HepG2 (cell line): ENCODE results near the gene TSPAN18. TPM values are rescaled to one million over a fixed set of nuclear protein-coding genes. Genes with fewer than 3 reads are reported as not detected.

Source experiments
- ATAC-seq: fragments of 200-7000 bp; cut with Tn5 transposase; 3 replicates; pipeline ENCODE4 v1.9.1; 2020; ENCODE audit warnings: mild to moderate bottlenecking, moderate library complexity
- BruUV-seq: library from RNA; stranded (reverse); fragments of 400-500 nt; replicated peaks from 2 replicates; lab custom pipeline; 2021; lab: Mats Ljungman, UMichigan
- CTCF ChIA-PET: fragments of 300-600 bp; formaldehyde crosslinking; extraction: SDS; loops from one replicate; lab custom pipeline; 2021; ENCODE audit warnings: low total read pairs, inconsistent platforms, low intra/inter-chr PET ratio; lab: Yijun Ruan, JAX
- POLR2A ChIA-PET: fragments of 350-600 bp; sonication (Branson Sonifier 250); formaldehyde crosslinking; loops from one replicate; lab custom pipeline; 2020; ENCODE audit warnings: antibody characterized with exemption, inconsistent platforms; lab: Yijun Ruan, JAX
- DNase-seq: peaks from one replicate; pipeline ENCODE4 v3.0.0-alpha.2; 2015; ENCODE audit warnings: low spot score
- FAIRE-seq: peaks from 3 replicates; lab custom pipeline; 2011; peaks lifted over from hg19 to GRCh38; lab: Jason Lieb, UNC
- H2AFZ ChIP-seq: one replicate; pipeline ENCODE4 v1.6.1; 2011; ENCODE audit warnings: low read length, inconsistent platforms
- H3K27ac ChIP-seq: fragments of 300-600 bp; 3 replicates; pipeline ENCODE4 v1.8.0; 2011; ENCODE audit warnings: mixed run types, mild to moderate bottlenecking, mixed read lengths, low read length, inconsistent platforms; ENCODE audit not compliant: insufficient read depth; ENCODE audit errors: extremely low read length
- H3K27me3 ChIP-seq, 2 experiments: fragments of 200-600 bp in 1 of 2; 2 replicates in 1 of 2; 3 replicates in 1 of 2; pipeline versions ENCODE4 v1.6.0 to v1.8.0; 2011; ENCODE audit warnings: low read length in 2 of 2, mild to moderate bottlenecking in 2 of 2, moderate library complexity in 2 of 2, inconsistent platforms in 1 of 2; ENCODE audit not compliant: insufficient read depth in 2 of 2, control insufficient read depth in 1 of 2
- H3K36me3 ChIP-seq, 2 experiments: fragments of 200-600 bp in 1 of 2; replicated peaks in 1 of 2; 2 replicates in 1 of 2; 3 replicates in 1 of 2; pipeline versions ENCODE4 v1.5.1 to v1.8.0; 2011; ENCODE audit warnings: low read length in 2 of 2, inconsistent platforms in 1 of 2; ENCODE audit not compliant: insufficient read depth in 2 of 2, control insufficient read depth in 1 of 2
- H3K4me1 ChIP-seq: 2 replicates; pipeline ENCODE4 v1.5.1; 2012; ENCODE audit warnings: low read length, inconsistent platforms; ENCODE audit not compliant: insufficient read depth
- H3K4me2 ChIP-seq: 2 replicates; pipeline ENCODE4 v1.6.0; 2011; ENCODE audit warnings: low read depth, low read length, inconsistent platforms
- H3K4me3 ChIP-seq, 3 experiments: fragments of 200-600 bp in 1 of 3; sonication (generic), shearing (Covaris generic) in 1 of 3; replicated peaks in 1 of 3; 2 replicates each; pipeline ENCODE4 v1.5.1; 2011 to 2016; ENCODE audit warnings: low read length in 3 of 3, inconsistent platforms in 2 of 3, low read depth in 2 of 3, mild to moderate bottlenecking in 2 of 3, control low read depth in 1 of 3, mixed read lengths in 1 of 3; ENCODE audit not compliant: insufficient read depth in 1 of 3
- H3K79me2 ChIP-seq: one replicate; pipeline ENCODE4 v1.6.1; 2011; ENCODE audit warnings: low read length, inconsistent platforms; ENCODE audit not compliant: insufficient read depth
- H3K9ac ChIP-seq: 2 replicates; pipeline ENCODE4 v1.6.0; 2011; ENCODE audit warnings: mild to moderate bottlenecking, low read depth, low read length, inconsistent platforms; ENCODE audit not compliant: insufficient read depth
- H3K9me3 ChIP-seq: 2 replicates; pipeline ENCODE4 v1.5.1; 2012; ENCODE audit warnings: mild to moderate bottlenecking, low read length
- H4K20me1 ChIP-seq: 2 replicates; pipeline ENCODE4 v1.6.0; 2011; ENCODE audit warnings: inconsistent platforms, mild to moderate bottlenecking, low read length, moderate library complexity; ENCODE audit not compliant: insufficient read depth
- ATM ChIP-seq: fragments of 450-650 bp; IDR thresholded peaks from 2 replicates; pipeline ENCODE4 v1.7.1; 2017; ENCODE audit warnings: mild to moderate bottlenecking, borderline replicate concordance
- ELK4 ChIP-seq: sonication (generic); formaldehyde crosslinking; IDR thresholded peaks from 2 replicates; pipeline ENCODE4 v1.9.0; 2021; ENCODE audit warnings: missing genetic modification reagents, borderline replicate concordance
- RCOR2 ChIP-seq: IDR thresholded peaks from 2 replicates; pipeline ENCODE4 v1.6.1; 2016; ENCODE audit warnings: missing biosample characterization, missing genetic modification reagents
- ZBTB38 ChIP-seq: sonication (generic); formaldehyde crosslinking; IDR thresholded peaks from 2 replicates; pipeline ENCODE4 v1.5.1; 2020; ENCODE audit warnings: mild to moderate bottlenecking, missing genetic modification reagents
- ZFX ChIP-seq: sonication (generic); formaldehyde crosslinking; IDR thresholded peaks from 2 replicates; pipeline ENCODE4 v1.4.0; 2020; ENCODE audit warnings: mild to moderate bottlenecking, low read depth, missing genetic modification reagents, moderate library complexity
- ZNF44 ChIP-seq: sonication (generic); formaldehyde crosslinking; IDR thresholded peaks from 2 replicates; pipeline ENCODE4 v1.5.1; 2020; ENCODE audit warnings: mild to moderate bottlenecking, missing genetic modification reagents
- ZNF512 ChIP-seq: sonication (generic); formaldehyde crosslinking; IDR thresholded peaks from 2 replicates; pipeline ENCODE4 v1.4.0; 2020; ENCODE audit warnings: mild to moderate bottlenecking, missing genetic modification reagents
- ZNF572 ChIP-seq: sonication (generic); formaldehyde crosslinking; IDR thresholded peaks from 2 replicates; pipeline ENCODE4 v1.5.1; 2020; ENCODE audit warnings: mild to moderate bottlenecking, missing genetic modification reagents
- WGBS: methylation state at CpG from one replicate; pipeline ENCODE4 v1.1.6; 2017; ENCODE audit warnings: low lambda C conversion rate; 5-methylcytosine and 5-hydroxymethylcytosine counted together
- in situ Hi-C: cut with HindIII; loops from 2 replicates; pipeline ENCODE4 v1.10.0; 2017; ENCODE audit warnings: low pct_unique_long_range_greater_than_20kb; ENCODE audit not compliant: extremely low pct_ligation_motif_present
- intact Hi-C: fragments of 100-400 bp; cut with micrococcal nuclease; formaldehyde crosslinking; loops from one replicate; pipeline ENCODE4 v1.10.0; 2022; ENCODE audit not compliant: unreplicated experiment
- polyA plus RNA-seq, 8 experiments: library from polyadenylated mRNA; depleted of rRNA in 3 of 8; stranded (reverse) in 7 of 8; unstranded in 1 of 8; fragments of >200 nt; fragmentation: Illumina TruSeq in 4 of 8; extraction: Trizol in 4 of 8; gene quantifications; 2 replicates each; pipeline versions ENCODE4 v1.2.1 to v1.2.3, GENCODE V29; 2011 to 2016; ENCODE audit warnings: low read depth in 4 of 8, missing spikeins in 1 of 8, mixed read lengths in 1 of 8; ENCODE audit not compliant: insufficient read depth in 1 of 8
- total RNA-seq, 5 experiments: library from RNA; depleted of rRNA; stranded (reverse); fragments of >200 nt; fragmentation: Illumina TruSeq; extraction: Trizol; gene quantifications; 2 replicates each; pipeline ENCODE4 v1.2.3, GENCODE V29; 2016; ENCODE audit warnings: low read depth in 1 of 5
- TF ChIP-seq, protein P1 (sequence below): sonication (generic); formaldehyde crosslinking; IDR thresholded peaks from 2 replicates; pipeline ENCODE4 v1.4.0; 2020; ENCODE audit warnings: missing genetic modification reagents
- TF ChIP-seq, protein P2 (sequence below): sonication (generic); IDR thresholded peaks from 2 replicates; pipeline ENCODE4 v1.6.1; 2016; ENCODE audit warnings: low read depth, borderline replicate concordance
- TF ChIP-seq, protein P3 (sequence below): sonication (generic); formaldehyde crosslinking; IDR thresholded peaks from 2 replicates; pipeline ENCODE4 v1.8.1; 2023; ENCODE audit warnings: mild to moderate bottlenecking, inconsistent platforms, moderate library complexity, missing genetic modification reagents, borderline replicate concordance

TSPAN18 gene
- total and polyA plus RNA-seq, 2 of the 13 experiments (the other 11 are each of a cell fraction or from before 2014, with no cell fraction given) = not detected

DNA sequence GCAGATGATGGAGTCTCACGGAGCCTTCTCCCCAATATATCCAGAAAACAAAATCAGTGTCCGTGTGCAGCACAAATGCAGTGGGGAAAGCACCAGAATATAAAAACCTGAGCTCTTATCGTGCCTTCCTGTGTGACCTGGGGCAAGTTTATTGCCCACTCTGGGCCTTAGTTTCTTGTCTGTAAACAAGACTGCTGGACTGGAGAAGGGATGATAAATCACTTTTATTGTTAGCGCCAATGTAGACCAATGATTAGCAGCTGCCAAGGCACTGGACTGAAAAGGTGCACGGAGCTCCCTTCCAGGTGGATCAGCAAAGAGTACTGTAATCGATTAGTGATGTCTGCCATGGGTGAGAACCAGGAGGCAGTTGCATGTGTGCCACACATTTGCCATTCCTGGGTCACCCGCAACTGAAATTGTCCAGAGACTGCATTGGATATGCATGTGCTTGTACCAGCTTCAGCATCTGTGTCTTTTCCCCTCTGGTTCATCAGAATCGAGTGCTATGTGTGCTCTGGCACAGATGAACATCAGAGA is 89.2 kb downstream of the TSPAN18 start:
- Histone ChIP-seq H3K9ac (no peak overlapping the region), H3K27ac (no peak overlapping the region), H3K27me3 (no peaks in the 10 kb centered on the region; a peak in 1 of 5 replicates), H3K4me1 (no peaks in the 10 kb centered on the region), H3K4me3 (no peak overlapping the region), H2AFZ (no peak overlapping the region), H4K20me1 (no peaks in the 10 kb centered on the region), H3K79me2 (no peaks in the 10 kb centered on the region), H3K4me2 (no peak overlapping the region), H3K36me3 (no peaks in the 10 kb centered on the region), H3K9me3 (no peaks in the 10 kb centered on the region)
- intact Hi-C loops = no loop called here
- in situ Hi-C loops = no loop called here
- no TSS peak for BruUV-seq
- TF ChIP-seq, protein P1, sequence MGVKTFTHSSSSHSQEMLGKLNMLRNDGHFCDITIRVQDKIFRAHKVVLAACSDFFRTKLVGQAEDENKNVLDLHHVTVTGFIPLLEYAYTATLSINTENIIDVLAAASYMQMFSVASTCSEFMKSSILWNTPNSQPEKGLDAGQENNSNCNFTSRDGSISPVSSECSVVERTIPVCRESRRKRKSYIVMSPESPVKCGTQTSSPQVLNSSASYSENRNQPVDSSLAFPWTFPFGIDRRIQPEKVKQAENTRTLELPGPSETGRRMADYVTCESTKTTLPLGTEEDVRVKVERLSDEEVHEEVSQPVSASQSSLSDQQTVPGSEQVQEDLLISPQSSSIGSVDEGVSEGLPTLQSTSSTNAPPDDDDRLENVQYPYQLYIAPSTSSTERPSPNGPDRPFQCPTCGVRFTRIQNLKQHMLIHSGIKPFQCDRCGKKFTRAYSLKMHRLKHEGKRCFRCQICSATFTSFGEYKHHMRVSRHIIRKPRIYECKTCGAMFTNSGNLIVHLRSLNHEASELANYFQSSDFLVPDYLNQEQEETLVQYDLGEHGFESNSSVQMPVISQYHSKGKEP (CRISPR knock-in tag) = no peak
- no peak for TF ChIP-seq RCOR2 (CRISPR knock-in tag)
- no peak for TF ChIP-seq ZNF572 (CRISPR knock-in tag)
- ATAC-seq (no peak), DNase-seq (no peak), FAIRE-seq (no peak)
- 29% methylated on average over 6 of the region's 8 CpGs for WGBS
- ChIA-PET POLR2A (no interaction called here), CTCF (no interaction called here)

GRCh38 chr11:44816761-44817160 is 90.0 kb downstream of the TSPAN18 start:
- Histone ChIP-seq H3K36me3 (no peaks in the 10 kb centered on the region), H3K27ac (no peak overlapping the region), H4K20me1 (no peaks in the 10 kb centered on the region), H3K4me3 (no peak overlapping the region), H3K4me1 (no peaks in the 10 kb centered on the region), H3K9me3 (no peaks in the 10 kb centered on the region), H3K27me3 (no peaks in the 10 kb centered on the region; a peak in 1 of 5 replicates), H3K79me2 (no peaks in the 10 kb centered on the region), H3K9ac (no peak overlapping the region), H3K4me2 (no peak overlapping the region), H2AFZ (no peak overlapping the region)
- WGBS = 17% methylated on average over 1 of the region's 3 CpGs
- in situ Hi-C loops = no loop called here
- FAIRE-seq = no peak
- ATAC-seq = no peak
- intact Hi-C loops = no loop called here
- CTCF ChIA-PET = no interaction called here
- POLR2A ChIA-PET = no interaction called here
- BruUV-seq = no TSS peak
- DNase-seq = no peak
- TF ChIP-seq ATM = no peak
- TF ChIP-seq, protein P2, sequence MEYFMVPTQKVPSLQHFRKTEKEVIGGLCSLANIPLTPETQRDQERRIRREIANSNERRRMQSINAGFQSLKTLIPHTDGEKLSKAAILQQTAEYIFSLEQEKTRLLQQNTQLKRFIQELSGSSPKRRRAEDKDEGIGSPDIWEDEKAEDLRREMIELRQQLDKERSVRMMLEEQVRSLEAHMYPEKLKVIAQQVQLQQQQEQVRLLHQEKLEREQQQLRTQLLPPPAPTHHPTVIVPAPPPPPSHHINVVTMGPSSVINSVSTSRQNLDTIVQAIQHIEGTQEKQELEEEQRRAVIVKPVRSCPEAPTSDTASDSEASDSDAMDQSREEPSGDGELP = no peak
- TF ChIP-seq ZBTB38 (CRISPR knock-in tag) = no peak
- TF ChIP-seq ELK4 (CRISPR knock-in tag) = no peak
- TF ChIP-seq ZFX (CRISPR knock-in tag) = no peak
- TF ChIP-seq ZNF44 (CRISPR knock-in tag) = no peak
- TF ChIP-seq, protein P3, sequence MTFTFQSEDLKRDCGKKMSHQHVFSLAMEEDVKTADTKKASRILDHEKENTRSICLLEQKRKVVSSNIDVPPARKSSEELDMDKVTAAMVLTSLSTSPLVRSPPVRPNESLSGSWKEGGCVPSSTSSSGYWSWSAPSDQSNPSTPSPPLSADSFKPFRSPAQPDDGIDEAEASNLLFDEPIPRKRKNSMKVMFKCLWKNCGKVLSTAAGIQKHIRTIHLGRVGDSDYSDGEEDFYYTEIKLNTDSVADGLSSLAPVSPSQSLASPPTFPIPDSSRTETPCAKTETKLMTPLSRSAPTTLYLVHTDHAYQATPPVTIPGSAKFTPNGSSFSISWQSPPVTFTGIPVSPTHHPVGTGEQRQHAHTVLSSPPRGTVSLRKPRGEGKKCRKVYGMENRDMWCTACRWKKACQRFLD (CRISPR knock-in tag) = no peak
- TF ChIP-seq ZNF512 (CRISPR knock-in tag) = no peak
